GM23248 (cell line): ENCODE measurements around the gene SNX3. TPM values are rescaled to one million over a fixed set of nuclear protein-coding genes. Genes with fewer than 3 reads are reported as not detected.
A peak's percentile ranks its signal among the peaks of the same experiment; 100 is the strongest.

ENCODE experiments used
- DNase-seq: peaks from one replicate; pipeline ENCODE4 v3.0.0-alpha.2; 2015
- H2AFZ ChIP-seq: fragments of 200-600 bp; sonication (generic); 2 replicates; pipeline ENCODE4 v1.6.1; 2016; ENCODE audit warnings: antibody characterized with exemption
- H3F3A ChIP-seq: fragments of 200-600 bp; sonication (generic); 2 replicates; pipeline ENCODE4 v1.6.1; 2016; ENCODE audit warnings: mild to moderate bottlenecking, antibody characterized with exemption, mixed run types; ENCODE audit not compliant: insufficient read depth
- H3K27ac ChIP-seq: fragments of 200-600 bp; sonication (generic); 2 replicates; pipeline ENCODE4 v1.5.1; 2016; ENCODE audit warnings: mild to moderate bottlenecking
- H3K27me3 ChIP-seq: fragments of 200-600 bp; sonication (generic); replicated peaks from 2 replicates; pipeline ENCODE4 v1.6.1; 2016; ENCODE audit warnings: mild to moderate bottlenecking; ENCODE audit not compliant: insufficient read depth
- H3K36me3 ChIP-seq: fragments of 200-600 bp; sonication (generic); 2 replicates; pipeline ENCODE4 v1.6.1; 2016; ENCODE audit warnings: low read depth, mild to moderate bottlenecking
- H3K4me1 ChIP-seq: fragments of 200-600 bp; sonication (generic); 2 replicates; pipeline ENCODE4 v1.6.1; 2016; ENCODE audit warnings: mild to moderate bottlenecking; ENCODE audit not compliant: insufficient read depth
- H3K4me2 ChIP-seq: fragments of 200-600 bp; sonication (generic); one replicate; pipeline ENCODE4 v1.6.1; 2016; ENCODE audit warnings: mild to moderate bottlenecking; ENCODE audit not compliant: unreplicated experiment
- H3K4me3 ChIP-seq: fragments of 200-600 bp; sonication (generic); 2 replicates; pipeline ENCODE4 v1.5.1; 2016; ENCODE audit warnings: mild to moderate bottlenecking
- H3K79me2 ChIP-seq: fragments of 200-600 bp; sonication (generic); 2 replicates; pipeline ENCODE4 v1.6.1; 2016; ENCODE audit warnings: mild to moderate bottlenecking; ENCODE audit not compliant: insufficient read depth
- H3K9ac ChIP-seq: fragments of 200-600 bp; sonication (generic); 2 replicates; pipeline ENCODE4 v1.6.1; 2016; ENCODE audit warnings: mild to moderate bottlenecking
- H3K9me2 ChIP-seq: fragments of 200-600 bp; sonication (generic); 2 replicates; pipeline ENCODE4 v1.6.1; 2016; ENCODE audit warnings: mixed run types, mild to moderate bottlenecking, moderate library complexity; ENCODE audit not compliant: insufficient read depth
- H3K9me3 ChIP-seq: fragments of 200-600 bp; sonication (generic); one replicate; pipeline ENCODE4 v1.6.1; 2017; ENCODE audit warnings: low read depth
- H4K20me1 ChIP-seq: fragments of 200-600 bp; sonication (generic); 2 replicates; pipeline ENCODE4 v1.6.0; 2016; ENCODE audit not compliant: insufficient read depth
- EZH2 ChIP-seq: fragments of 200-600 bp; sonication (generic); IDR thresholded peaks from 2 replicates; pipeline ENCODE4 v1.6.1; 2018; ENCODE audit warnings: antibody characterized with exemption, mild to moderate bottlenecking; ENCODE audit not compliant: insufficient read depth, poor library complexity, severe bottlenecking
- EZH2phosphoT487 ChIP-seq: fragments of 200-600 bp; sonication (generic); IDR thresholded peaks from 2 replicates; pipeline ENCODE4 v1.6.1; 2018; ENCODE audit warnings: antibody characterized with exemption, moderate library complexity, mild to moderate bottlenecking, low read depth; ENCODE audit not compliant: insufficient read depth
- WGBS, 2 experiments: methylation state at CpG; one replicate each; pipeline ENCODE4 v1.1.6; 2015 to 2017; ENCODE audit warnings: low lambda C conversion rate in 2 of 2, low coverage in 1 of 2; ENCODE audit errors: missing lambda C conversion rate in 2 of 2; 5-methylcytosine and 5-hydroxymethylcytosine counted together
- in situ Hi-C: fragments of 300-500 bp; cut with MboI; formaldehyde crosslinking; loops from 2 replicates; pipeline ENCODE4 v1.15.0; 2020
- polyA plus RNA-seq: library from polyadenylated mRNA; unstranded; fragments of >200 nt; fragmentation: Nextera tagmentation; extraction: Ambion mirVana; gene quantifications from 2 replicates; pipeline ENCODE4 v1.2.1, GENCODE V29; 2016
- total RNA-seq: library from RNA; depleted of rRNA; stranded (reverse); fragments of >200 nt; shearing (Covaris generic); gene quantifications from 2 replicates; pipeline ENCODE4 v1.2.3, GENCODE V29; 2014

SNX3 gene
- total and polyA plus RNA-seq, 2 experiments from 2014 or later: 236 to 403 TPM

DNA sequence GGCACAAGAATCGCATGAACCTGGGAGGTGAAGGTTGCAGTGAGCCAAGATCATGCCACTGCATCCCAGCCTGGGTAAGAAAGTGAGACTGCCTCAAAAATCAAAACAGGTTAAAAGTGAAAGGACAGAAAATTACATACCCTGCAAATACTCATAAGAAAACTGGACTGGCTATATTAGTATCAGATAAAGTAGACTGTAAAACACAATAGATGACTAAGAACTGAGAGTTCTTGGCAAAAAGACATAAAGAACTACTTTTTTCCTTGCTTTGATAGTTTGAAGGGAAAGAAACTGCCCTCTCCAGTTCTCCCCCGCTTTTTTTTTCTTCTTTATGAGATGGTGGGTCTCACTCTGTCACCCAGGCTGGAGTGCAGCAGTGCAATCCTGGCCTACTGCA lies 17.0 kb downstream of the SNX3 start:
- H3K4me1 ChIP-seq: no peaks in the 10 kb centered on the region
- H3K27ac ChIP-seq: no peak overlapping the region
- no peaks in the 10 kb centered on the region for H3K9me3 ChIP-seq
- H3K9me2 ChIP-seq: no peaks in the 10 kb centered on the region
- peaks cover 99% of the 10 kb centered on the region for H3K79me2 ChIP-seq
- in situ Hi-C loops: no loop called here
- H4K20me1 ChIP-seq: peaks cover 16% of the 10 kb centered on the region; the same call in 1 of the 2 replicates
- peak; percentile 17 for DNase-seq
- peaks cover 3% of the 10 kb centered on the region; the same call in 1 of the 2 replicates for H3K36me3 ChIP-seq
- 87 to 97% methylated on average over 2 of the region's 2 CpGs for WGBS, 2 experiments
- H3K9ac ChIP-seq: no peak overlapping the region
- TF ChIP-seq EZH2phosphoT487 (no peak), EZH2 (no peak)
- H3K27me3 ChIP-seq: no peaks in the 10 kb centered on the region
- H3F3A ChIP-seq: no peaks in the 10 kb centered on the region
- H3K4me2 ChIP-seq: no peak overlapping the region
- no peak overlapping the region for H2AFZ ChIP-seq
- H3K4me3 ChIP-seq: no peak overlapping the region

DNA sequence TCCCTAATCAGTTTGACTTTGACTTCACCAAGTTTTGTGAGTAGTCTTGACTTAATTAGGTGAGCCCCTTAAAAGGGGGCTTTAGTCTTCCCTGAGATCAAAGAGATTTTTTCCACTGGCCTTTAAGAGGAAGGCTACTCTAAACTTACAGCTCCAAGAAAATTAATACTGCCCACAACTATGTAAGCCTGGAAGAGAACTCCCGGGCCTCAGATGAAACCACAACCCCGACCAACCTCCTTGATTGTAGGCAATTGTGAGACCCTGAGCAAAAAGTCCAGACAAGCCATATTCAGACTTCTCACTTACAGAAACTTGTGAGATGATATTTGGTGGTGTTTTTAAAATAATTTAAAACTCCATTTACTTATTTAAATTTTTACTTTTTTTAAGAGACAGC lies 18.1 kb downstream of the SNX3 start:
- no peak overlapping the region for H2AFZ ChIP-seq
- H3K4me3 ChIP-seq: no peak overlapping the region
- H3K4me1 ChIP-seq: no peaks in the 10 kb centered on the region
- H3K27me3 ChIP-seq: no peaks in the 10 kb centered on the region
- 94 to 100% methylated on average over 2 of the region's 2 CpGs for WGBS, 2 experiments
- H3K36me3 ChIP-seq: peaks cover 3% of the 10 kb centered on the region; the same call in 1 of the 2 replicates
- no peaks in the 10 kb centered on the region for H3K9me3 ChIP-seq
- H3K9me2 ChIP-seq: no peaks in the 10 kb centered on the region
- H3K9ac ChIP-seq: no peak overlapping the region
- peaks cover 100% of the 10 kb centered on the region for H3K79me2 ChIP-seq
- DNase-seq: no peak
- no peaks in the 10 kb centered on the region for H3F3A ChIP-seq
- no peak overlapping the region for H3K4me2 ChIP-seq
- H4K20me1 ChIP-seq: peaks cover 16% of the 10 kb centered on the region; the same call in 1 of the 2 replicates
- no peak overlapping the region for H3K27ac ChIP-seq
- TF ChIP-seq EZH2: no peak
- no peak for TF ChIP-seq EZH2phosphoT487
- in situ Hi-C loops: no loop called here

DNA sequence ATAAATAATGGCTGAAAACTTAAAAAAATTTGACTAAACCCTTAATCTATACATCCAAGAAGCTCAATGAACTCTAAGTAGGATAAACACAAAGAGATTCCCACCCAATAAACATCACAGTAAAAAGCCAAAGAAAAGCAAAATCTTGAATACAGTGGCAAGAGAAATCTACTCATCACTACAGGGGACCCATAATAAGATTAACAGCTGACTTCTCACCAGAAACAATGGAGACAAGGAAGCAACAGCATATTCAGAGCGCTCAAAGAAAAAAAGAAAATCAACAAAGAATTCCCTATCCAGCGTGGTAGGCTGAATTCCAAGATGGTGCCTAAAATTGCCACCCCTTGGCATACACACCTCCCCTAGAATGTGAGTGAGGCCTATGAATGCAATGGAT lies 18.6 kb downstream of the SNX3 start:
- Histone ChIP-seq H3K36me3 (peaks cover 3% of the 10 kb centered on the region; the same call in 1 of the 2 replicates), H2AFZ (no peak overlapping the region), H3K9ac (no peak overlapping the region), H4K20me1 (peaks cover 15% of the 10 kb centered on the region; the same call in 1 of the 2 replicates), H3K9me2 (no peaks in the 10 kb centered on the region), H3K9me3 (no peaks in the 10 kb centered on the region), H3F3A (no peaks in the 10 kb centered on the region), H3K4me1 (no peaks in the 10 kb centered on the region), H3K79me2 (peaks cover 100% of the 10 kb centered on the region), H3K27me3 (no peaks in the 10 kb centered on the region), H3K4me3 (no peak overlapping the region), H3K27ac (no peak overlapping the region), H3K4me2 (no peak overlapping the region)
- 98% methylated on average over 2 of the region's 2 CpGs for WGBS, 2 experiments
- DNase-seq: no peak
- in situ Hi-C loops: no loop called here
- no peak for TF ChIP-seq EZH2
- TF ChIP-seq EZH2phosphoT487: no peak

DNA sequence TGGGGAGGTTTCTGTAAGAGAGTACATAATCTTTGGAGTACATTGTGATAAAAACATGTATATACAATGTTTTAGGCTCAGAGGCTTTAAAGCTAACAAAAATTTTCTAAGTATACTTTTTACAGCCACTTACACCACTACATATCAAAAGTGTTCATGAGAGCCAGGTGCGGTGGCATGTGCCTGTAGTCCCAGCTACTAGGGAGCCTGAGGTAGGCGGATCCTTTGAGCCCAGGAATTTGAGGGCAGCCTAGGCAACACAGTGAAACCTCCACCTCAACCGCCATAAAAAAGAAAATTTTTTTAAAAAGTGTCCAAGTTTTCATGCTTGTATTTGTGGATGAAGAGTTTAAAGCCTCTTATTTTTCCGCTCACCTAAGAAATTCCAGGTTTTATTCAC lies 22.5 kb downstream of the SNX3 start:
- no peak overlapping the region for H3K9ac ChIP-seq
- H3K4me2 ChIP-seq: no peak overlapping the region
- no peaks in the 10 kb centered on the region for H3F3A ChIP-seq
- H3K9me2 ChIP-seq: no peaks in the 10 kb centered on the region
- H2AFZ ChIP-seq: no peak overlapping the region
- peaks cover 2% of the 10 kb centered on the region; the same call in 1 of the 2 replicates for H4K20me1 ChIP-seq
- TF ChIP-seq EZH2: no peak
- TF ChIP-seq EZH2phosphoT487: no peak
- no peaks in the 10 kb centered on the region; the same call in 1 of the 2 replicates for H3K36me3 ChIP-seq
- H3K9me3 ChIP-seq: no peaks in the 10 kb centered on the region
- 98 to 99% methylated on average over 4 of the region's 4 CpGs for WGBS, 2 experiments
- no peaks in the 10 kb centered on the region for H3K4me1 ChIP-seq
- DNase-seq: no peak
- H3K79me2 ChIP-seq: peaks cover 95% of the 10 kb centered on the region
- H3K4me3 ChIP-seq: no peak overlapping the region
- no peaks in the 10 kb centered on the region for H3K27me3 ChIP-seq
- H3K27ac ChIP-seq: no peak overlapping the region
- in situ Hi-C loops: no loop called here
